ENCODE measurements around the gene TRIM28.

DNA sequence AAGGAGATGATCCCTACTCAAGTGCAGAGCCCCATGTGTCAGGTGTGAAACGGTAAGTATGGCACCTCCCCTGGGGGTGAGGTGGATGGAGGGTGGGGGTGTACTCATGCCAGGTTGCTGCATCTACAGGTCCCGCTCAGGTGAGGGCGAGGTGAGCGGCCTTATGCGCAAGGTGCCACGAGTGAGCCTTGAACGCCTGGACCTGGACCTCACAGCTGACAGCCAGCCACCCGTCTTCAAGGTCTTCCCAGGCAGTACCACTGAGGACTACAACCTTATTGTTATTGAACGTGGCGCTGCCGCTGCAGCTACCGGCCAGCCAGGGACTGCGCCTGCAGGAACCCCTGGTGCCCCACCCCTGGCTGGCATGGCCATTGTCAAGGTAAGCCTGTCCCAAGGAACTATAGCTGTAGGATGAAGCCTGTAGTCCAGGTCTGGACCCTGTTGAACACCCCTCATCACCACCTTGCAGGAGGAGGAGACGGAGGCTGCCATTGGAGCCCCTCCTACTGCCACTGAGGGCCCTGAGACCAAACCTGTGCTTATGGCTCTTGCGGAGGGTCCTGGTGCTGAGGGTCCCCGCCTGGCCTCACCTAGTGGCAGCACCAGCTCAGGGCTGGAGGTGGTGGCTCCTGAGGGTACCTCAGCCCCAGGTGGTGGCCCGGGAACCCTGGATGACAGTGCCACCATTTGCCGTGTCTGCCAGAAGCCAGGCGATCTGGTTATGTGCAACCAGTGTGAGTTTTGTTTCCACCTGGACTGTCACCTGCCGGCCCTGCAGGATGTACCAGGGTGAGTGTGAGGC, 5.2 kb downstream of the TRIM28 start:
- TF ChIP-seq CTCF (IDR thresholded peaks at IDR 0.05) (no peak), POLR2A (IDR thresholded peaks at IDR 0.05) (no peak), EP300 (IDR thresholded peaks at IDR 0.05) (no peak)
